Osteocyte (in vitro differentiated cells): Measurements from ENCODE around the gene DCP1A. TPM values are rescaled to one million over a fixed set of nuclear protein-coding genes. Genes with fewer than 3 reads are reported as not detected.

Experiments
- DNase-seq: peaks from one replicate; pipeline ENCODE4 v3.0.0; 2021; ENCODE audit warnings: mixed read lengths; ENCODE audit not compliant: unreplicated experiment; ENCODE audit errors: extremely low spot score
- H3K27ac Mint-ChIP-seq: one replicate; pipeline ENCODE4 v1.8.0; 2021; ENCODE audit warnings: mild to moderate bottlenecking, mixed read lengths; ENCODE audit not compliant: unreplicated experiment
- H3K27me3 Mint-ChIP-seq: one replicate; pipeline ENCODE4 v1.8.0; 2021; ENCODE audit warnings: mixed read lengths; ENCODE audit not compliant: unreplicated experiment
- H3K36me3 Mint-ChIP-seq: one replicate; pipeline ENCODE4 v1.8.0; 2021; ENCODE audit warnings: mixed read lengths; ENCODE audit not compliant: unreplicated experiment
- H3K4me1 Mint-ChIP-seq: one replicate; pipeline ENCODE4 v1.8.0; 2021; ENCODE audit warnings: mixed read lengths; ENCODE audit not compliant: unreplicated experiment
- H3K4me3 Mint-ChIP-seq: one replicate; pipeline ENCODE4 v1.8.0; 2021; ENCODE audit warnings: mild to moderate bottlenecking, moderate library complexity, mixed read lengths; ENCODE audit not compliant: unreplicated experiment
- H3K9me3 Mint-ChIP-seq: one replicate; pipeline ENCODE4 v1.8.0; 2021; ENCODE audit warnings: mixed read lengths; ENCODE audit not compliant: unreplicated experiment
- total RNA-seq: library from RNA; stranded (reverse); gene quantifications from 2 replicates; pipeline ENCODE4 v1.2.1, GENCODE V29; 2021
- TF ChIP-seq, protein P1 (sequence below): fragments of 200-600 bp; sonication (generic); IDR thresholded peaks from 2 replicates; pipeline ENCODE4 v1.5.0; 2021; ENCODE audit warnings: antibody characterized with exemption, mild to moderate bottlenecking, moderate library complexity

DCP1A gene
- total RNA-seq, 1 donor from 2014 or later, result 24.2 TPM

DNA sequence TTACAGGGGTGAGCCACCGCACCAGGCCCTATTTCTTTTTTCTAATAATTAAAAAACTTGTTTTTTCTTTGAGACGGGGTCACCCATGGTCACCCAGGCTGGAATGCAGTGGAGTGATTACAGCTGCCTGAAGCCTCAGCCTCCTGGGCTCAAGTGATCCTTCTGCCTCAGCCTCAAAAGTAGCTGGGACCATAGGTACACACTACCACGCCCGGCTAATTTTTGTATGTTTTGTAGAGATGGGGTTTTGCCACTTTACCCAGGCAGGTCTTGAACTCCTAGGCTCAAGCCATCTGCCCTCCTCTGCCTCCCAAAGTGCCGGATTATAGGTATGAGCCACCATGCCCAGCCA is 90.7 kb downstream of the DCP1A start:
- Mint-ChIP-seq H3K9me3 (no peaks in the 10 kb centered on the region), H3K4me1 (peaks cover 53% of the 10 kb centered on the region)

DNA sequence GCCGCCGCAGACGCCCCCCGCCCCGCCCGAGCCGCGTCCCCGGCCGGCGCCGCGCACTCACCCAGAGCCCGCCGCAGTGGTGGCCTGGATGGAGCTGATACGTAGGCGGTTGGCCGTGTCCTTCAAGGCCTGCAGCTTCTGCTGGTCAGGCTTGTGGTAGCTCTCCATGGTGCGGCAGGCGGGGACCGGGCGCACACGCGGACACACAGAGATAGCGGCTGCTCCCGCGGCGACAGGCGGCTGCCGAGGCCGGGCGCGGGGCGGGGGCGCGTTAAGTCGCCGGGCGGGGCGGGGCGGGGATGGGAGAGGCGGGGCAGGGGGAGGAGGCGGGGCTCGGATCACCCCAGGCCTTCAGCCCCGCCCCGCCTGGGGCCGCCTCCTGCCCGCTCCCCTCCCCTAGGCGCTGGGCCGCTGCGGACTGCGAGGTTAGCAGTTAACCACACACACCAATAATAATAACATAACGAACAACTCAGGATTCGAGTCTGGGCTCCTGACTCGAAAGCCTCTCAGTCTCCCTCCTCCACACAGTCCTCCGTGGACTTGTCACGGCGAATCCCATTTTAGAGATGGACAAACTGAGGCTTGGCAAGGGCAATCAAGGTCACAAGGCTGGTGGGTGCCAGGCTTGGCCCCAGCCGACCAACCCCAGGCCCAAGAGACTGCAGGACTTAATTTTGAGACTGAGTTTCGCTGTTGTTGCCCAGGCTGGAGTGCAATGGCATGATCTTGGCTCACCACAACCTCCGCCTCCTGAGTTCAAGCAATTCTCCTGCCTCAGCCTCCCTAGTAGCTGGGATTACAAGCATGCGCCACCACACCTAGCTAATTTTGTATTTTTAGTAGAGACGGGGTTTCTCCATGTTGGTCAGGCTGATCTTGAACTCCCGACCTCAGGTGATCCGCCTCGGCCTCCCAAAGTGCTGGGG is 91.3 kb downstream of the DCP1A start, which contains the start of gene TKT:
Gene TKT, minus strand, starts transcription at position 248 of the 929 bp plus-strand sequence. Its CDS starts 80 bp downstream, at position 168.
- TF ChIP-seq, protein P1, sequence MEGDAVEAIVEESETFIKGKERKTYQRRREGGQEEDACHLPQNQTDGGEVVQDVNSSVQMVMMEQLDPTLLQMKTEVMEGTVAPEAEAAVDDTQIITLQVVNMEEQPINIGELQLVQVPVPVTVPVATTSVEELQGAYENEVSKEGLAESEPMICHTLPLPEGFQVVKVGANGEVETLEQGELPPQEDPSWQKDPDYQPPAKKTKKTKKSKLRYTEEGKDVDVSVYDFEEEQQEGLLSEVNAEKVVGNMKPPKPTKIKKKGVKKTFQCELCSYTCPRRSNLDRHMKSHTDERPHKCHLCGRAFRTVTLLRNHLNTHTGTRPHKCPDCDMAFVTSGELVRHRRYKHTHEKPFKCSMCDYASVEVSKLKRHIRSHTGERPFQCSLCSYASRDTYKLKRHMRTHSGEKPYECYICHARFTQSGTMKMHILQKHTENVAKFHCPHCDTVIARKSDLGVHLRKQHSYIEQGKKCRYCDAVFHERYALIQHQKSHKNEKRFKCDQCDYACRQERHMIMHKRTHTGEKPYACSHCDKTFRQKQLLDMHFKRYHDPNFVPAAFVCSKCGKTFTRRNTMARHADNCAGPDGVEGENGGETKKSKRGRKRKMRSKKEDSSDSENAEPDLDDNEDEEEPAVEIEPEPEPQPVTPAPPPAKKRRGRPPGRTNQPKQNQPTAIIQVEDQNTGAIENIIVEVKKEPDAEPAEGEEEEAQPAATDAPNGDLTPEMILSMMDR, result no peak
- Mint-ChIP-seq H3K36me3 (peaks cover 8% of the 10 kb centered on the region), H3K4me3 (peak within 1 kb of the TSS; percentile 90), H3K27ac (peak within 1 kb of the TSS; percentile 93), H3K4me1 (peaks cover 55% of the 10 kb centered on the region), H3K9me3 (no peaks in the 10 kb centered on the region), H3K27me3 (no peaks in the 10 kb centered on the region)
- DNase-seq, result peak; percentile 92

More for the DNA sequence above, 90.7 kb downstream of the DCP1A start:
- Mint-ChIP-seq H3K27me3 (no peaks in the 10 kb centered on the region), H3K27ac (no peak overlapping the region), H3K36me3 (peaks cover 8% of the 10 kb centered on the region), H3K4me3 (no peak overlapping the region)
- TF ChIP-seq, protein P1, result no peak
- no peak for DNase-seq

DNA sequence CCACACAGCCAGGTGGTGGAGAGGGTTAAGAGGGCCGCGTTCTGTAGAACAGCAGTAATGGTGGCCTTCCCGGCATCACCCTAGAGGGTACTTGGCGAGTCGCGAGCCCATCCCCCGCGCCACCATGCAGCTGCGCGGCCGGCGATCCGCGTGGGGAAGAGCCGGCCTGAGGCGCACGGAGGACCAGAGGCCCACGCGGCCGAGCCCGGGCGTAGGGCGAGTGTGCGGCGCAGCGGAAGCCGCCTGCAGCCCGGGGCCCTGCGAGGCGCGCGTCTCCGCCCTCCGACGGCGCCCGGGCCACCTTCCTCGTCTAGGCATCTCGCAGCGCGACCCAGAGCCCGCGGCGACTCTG is 91.9 kb downstream of the DCP1A start:
- peaks cover 8% of the 10 kb centered on the region for H3K36me3 Mint-ChIP-seq
- H3K4me3 Mint-ChIP-seq, result peak overlapping the region; percentile 90
- H3K27ac Mint-ChIP-seq, result peak overlapping the region; percentile 93
- no peaks in the 10 kb centered on the region for H3K27me3 Mint-ChIP-seq
- no peak for DNase-seq
- peaks cover 59% of the 10 kb centered on the region for H3K4me1 Mint-ChIP-seq
- no peaks in the 10 kb centered on the region for H3K9me3 Mint-ChIP-seq
- TF ChIP-seq, protein P1, result no peak

DNA sequence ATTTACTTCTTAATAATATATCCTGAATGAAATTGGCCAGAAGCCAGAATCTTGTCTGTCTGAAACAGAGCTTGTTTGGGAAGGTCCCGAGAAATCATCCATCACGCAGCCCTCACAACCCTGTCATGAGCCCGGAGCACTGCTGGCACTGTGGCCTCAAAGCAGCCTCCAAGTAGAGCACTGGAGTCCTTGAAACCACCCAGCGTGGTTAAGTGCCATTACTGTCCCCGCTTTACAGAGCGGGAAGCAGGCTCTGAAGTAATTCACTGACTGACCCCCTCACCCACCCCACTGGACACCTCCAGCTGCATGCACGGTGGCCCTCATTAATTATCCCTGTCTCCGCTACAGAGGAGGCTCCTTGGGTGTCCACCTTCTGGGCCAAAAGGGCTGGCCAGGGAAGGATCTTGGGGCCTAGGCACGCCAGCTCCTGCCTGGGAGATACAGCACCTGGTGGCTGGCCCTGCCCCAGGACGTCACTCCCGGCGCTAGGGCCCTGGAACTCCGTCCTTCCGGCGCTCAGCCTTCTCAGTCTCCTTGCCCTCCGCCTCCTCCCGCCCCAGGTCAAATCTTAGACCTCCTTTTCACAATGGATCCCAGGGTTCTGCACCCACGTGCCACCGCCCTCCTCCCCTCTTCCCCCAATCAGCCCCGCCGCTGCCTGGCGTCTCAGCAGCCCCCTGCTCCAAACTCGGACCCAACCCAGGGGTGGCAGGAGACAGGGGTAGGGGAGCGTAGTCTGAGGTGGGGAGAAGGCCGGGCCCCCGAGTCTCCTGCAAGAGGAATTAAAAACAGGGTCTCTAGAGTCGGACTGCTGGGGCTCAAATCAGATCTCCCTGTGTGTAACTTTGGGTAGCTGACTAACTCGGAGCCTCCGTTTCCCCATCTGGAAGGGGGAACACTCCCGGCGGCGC is 92.6 kb downstream of the DCP1A start:
- TF ChIP-seq, protein P1, result no peak
- peak overlapping the region; percentile 90 for H3K4me3 Mint-ChIP-seq
- peaks cover 8% of the 10 kb centered on the region for H3K36me3 Mint-ChIP-seq
- H3K27me3 Mint-ChIP-seq, result no peaks in the 10 kb centered on the region
- peak overlapping the region; percentile 93 for H3K27ac Mint-ChIP-seq
- no peaks in the 10 kb centered on the region for H3K9me3 Mint-ChIP-seq
- peaks cover 60% of the 10 kb centered on the region for H3K4me1 Mint-ChIP-seq
- no peak for DNase-seq
